Activated T-cell treated with anti-CD3 and anti-CD28 coated beads for 24 hours (primary cell): ENCODE data around the gene GCNT1.
A peak's percentile ranks its signal among the peaks of the same experiment; 100 is the strongest.
"Not testable (repeated sequence)": the region's sequence is repeated elsewhere in the genome, so short reads cannot be mapped to it uniquely, and the experiment has no call there.

ENCODE experiments used
- DNase-seq: peaks from one replicate; pipeline ENCODE4 v3.0.0-alpha.2; 2020; ENCODE audit warnings: low read depth

GCNT1 gene

DNA sequence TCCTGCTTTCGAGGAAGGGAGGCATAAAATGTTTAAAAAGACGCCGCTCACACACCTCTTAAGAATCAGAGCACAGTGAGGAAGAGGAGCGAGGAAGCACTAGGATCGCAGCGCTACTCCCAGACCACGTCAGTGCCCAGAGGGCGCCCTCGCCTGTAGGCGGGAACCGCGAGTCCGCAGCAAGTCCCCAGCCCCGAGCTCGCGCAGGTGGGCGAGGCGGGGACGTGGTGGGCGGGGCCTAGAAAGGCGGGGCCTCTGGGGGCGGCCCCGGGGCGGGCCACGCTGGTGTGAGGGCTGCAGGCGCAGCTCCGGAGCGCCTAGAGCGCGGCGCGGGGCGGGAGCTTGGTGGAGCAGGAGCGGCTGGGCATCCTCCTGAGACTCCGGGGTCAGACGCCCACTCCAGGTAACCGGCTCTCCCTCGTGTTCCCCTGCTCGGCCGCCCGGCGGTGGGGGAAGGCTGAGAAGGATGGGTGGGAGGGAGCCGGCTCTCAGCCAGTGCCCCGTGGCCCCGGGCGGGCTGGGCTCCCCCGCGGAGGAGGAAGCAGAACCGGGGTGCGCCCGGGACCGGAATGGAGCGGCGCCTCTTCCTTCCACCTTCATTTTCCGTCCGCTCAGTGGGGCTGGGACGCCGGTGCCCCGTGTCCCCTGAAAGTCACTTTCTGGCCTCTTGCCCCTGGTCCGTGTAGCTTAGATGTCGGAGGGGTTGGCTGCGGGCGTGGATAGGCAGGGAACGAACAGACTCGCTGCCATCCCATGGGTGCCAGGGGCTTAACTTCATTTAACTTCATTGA, at the start of gene GCNT1:
Gene GCNT1, plus strand, starts transcription at position 280 of the 791 bp plus-strand sequence. CDS start 43,200 bp downstream, outside the sequence.
- DNase-seq: peak; percentile 88

DNA sequence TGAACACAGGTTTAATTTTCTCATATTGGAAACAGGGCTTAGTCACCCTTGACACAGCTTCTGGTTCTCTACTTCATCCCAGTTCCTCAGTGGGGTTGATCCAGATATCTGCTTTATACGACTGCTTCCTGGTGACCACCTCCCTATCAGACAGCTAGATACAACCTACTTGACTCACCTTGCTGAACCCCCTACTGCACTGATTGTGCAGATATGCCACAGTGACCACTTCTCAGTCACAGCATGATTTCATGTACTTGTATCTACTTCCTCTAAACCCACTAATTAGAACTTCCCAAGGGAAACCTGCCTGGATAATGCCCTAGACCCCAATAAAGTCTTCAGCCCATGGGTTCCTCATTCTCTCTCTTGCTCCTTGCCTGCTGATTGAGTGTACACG, 46.3 kb upstream of the GCNT1 start:
- no peak for DNase-seq

DNA sequence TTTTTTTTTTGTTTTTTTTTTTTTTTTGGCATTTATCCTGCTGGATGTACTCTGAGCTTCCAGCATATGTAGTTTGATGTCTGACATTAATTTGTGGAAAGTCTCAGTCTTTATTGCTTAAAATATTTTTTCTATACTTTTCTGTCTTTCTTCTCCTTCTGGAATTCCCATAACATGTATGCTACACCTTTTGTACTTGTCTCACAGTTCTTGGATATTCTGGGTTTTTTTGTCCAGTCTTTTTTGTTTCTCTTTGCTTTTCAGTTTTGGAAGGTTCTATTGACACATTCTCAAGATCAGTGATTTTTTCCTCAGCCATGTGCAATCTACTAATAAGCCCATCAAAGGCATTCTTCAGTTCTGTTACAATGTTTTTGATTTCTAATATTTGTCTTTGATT, 45.3 kb upstream of the GCNT1 start:
- DNase-seq: no peak

DNA sequence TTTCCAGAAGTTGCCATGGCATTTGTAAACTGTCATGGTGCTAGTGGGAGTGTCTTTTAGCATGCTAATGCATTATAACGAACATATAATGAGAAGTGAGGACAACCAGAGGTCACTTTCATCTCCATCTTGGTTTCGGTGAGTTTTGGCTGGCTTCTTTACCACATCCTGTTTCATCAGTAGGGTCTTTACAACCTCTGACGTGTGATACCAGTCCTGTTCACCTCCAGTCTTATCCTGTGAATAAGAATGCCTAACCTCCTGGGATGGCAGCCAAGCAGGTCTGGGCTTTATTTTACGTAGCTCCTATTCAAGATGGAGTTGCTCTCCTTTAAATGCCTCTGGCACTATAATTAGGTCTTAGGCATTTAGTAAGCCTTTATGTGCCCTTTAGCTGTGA, 44.3 kb upstream of the GCNT1 start:
- DNase-seq: no peak

DNA sequence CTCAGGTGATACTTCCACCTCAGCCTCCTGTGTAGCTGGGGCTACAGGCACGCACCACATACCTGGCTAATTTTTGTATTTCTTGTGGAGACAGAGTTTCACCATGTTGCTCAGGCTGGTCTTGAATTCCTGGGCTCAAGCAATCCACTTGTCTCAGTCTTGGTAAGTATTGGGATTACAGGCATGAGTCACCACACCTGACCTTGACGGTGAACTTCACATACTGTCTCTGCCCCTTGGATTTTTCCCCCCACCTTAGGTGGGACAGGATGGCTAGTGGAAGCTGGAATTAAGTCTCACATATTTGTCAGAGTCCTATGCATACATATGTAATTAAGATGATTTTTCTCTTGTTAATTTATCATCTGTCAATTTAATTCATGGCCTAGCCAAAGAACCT, 43.8 kb upstream of the GCNT1 start:
- DNase-seq: no peak

DNA sequence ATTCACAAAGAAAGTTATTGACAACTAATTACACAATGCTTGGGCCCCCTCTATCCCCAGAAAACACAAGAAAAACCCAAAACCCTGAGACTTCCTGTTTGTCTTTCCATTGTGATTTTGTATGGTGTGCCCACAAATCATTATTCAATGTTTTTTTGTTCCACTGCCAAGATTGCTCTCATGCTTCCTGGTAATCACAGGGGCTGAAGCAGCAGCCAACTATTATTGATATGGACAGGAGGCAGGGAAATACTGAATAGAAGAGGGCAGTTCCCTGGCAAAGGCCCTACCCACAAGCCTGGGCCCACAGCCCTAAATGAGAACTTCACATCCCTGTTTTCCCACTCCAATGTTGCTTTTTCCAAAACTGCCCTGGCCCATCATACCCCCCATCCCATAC, 43.3 kb upstream of the GCNT1 start:
- DNase-seq: no peak

DNA sequence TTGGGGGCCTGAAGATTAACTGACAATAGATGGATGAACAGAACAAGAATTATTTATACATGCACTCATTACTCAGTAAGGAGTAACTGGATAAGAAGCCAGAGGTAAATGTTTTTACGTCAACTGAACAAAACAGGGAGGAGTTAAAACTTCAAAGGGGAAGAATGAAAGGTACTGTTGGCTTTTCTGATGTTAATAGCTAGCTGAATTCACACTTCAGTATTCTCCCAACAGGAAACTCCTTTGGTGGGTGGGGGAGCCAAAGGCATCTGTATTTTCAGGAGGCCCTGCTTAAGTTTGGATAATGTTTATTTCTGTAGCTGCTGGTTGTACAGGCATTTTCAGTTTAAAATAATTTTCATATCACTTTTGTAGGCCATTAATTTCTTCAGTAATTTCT, 41.6 kb upstream of the GCNT1 start:
- DNase-seq: no peak

DNA sequence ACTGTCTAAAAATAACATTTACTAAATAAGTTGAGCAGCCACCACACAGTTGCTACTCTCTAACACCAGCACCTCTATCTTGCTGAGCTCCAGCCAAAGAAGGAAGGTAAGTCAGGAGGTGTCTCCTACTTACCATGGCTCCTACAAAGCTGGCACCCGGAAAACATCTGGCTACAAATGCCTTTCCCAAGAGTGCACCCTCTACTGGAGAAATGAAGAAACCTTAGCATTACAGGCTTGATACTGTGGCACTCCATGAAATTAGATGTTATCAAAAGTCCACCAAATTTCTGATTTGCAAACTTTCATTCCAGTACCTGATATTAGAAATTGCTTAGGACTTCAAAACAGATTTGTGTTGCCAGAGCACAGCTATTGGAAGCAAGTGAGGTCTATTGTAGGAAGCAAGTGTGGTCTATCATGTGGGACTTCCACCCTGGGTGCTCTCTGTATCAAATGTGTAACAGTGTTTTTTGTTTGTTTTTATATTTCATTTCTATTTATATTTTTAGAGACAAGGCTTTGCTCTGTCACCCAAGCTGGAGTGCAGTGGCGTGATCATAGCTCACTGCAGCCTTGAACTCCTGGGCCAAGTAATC, 39.1 kb upstream of the GCNT1 start:
- no peak for DNase-seq

DNA sequence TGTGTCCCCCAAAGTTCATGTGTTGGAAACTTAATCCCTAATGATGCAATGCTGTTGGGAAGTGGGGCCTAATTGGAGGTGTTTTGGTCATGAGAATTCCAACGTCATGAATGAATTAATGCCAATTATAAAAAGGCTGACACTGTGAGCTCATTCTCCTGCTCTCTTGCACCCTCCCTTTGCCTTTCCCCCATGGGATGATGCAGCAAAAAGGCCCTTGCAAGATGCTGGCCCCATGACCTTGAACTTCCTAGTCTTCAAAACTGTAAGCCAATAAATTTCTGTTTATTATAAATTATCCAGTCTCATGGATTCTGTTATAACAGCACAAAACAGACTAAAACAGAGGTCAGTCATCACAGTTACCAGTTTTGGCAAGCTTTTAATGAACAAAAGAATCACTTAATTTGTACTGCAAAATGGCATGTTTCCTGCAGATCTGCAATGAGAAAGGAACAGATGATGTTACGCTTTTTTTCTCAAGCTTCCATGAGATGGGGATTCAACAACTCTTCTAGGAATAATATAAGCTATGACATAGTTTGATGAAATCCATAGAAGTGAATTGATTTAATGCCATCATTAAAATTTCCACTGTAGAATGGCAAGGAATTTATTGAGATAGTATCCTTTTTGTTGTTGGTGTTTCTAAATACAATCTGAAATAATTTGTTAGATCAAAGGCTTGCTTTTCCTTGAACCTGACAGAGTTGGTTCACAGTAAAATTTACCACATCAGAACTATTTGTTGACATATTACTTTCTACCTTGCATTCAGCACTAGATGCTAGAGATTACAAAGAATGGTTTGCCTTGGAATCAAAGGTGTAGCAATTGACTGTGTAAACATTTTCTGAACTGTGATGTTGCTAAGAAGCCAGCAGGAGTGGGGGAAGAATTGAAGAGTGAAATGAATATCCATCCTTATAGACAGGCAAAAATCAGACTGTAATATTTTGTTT, 35.5 kb upstream of the GCNT1 start:
- DNase-seq: no peak

DNA sequence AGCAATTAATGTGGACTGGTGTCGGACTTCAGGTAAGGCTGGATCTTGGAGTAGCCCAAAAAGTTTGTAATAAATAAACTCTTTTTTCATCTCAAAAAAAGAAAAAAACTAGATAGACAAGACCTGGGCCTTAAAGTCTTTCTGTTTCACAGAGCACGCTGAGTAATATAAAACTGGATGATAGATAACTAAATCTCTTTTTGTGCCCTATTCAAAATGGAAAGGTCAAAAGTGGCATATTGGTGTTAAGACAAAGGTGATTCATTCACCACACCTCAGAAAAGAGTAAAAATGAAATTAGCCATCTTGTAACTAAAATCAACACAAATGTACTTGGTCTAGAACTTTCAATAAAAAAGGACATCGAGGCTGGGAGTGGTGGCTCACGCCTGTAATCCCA, 34.5 kb upstream of the GCNT1 start:
- DNase-seq: no peak

DNA sequence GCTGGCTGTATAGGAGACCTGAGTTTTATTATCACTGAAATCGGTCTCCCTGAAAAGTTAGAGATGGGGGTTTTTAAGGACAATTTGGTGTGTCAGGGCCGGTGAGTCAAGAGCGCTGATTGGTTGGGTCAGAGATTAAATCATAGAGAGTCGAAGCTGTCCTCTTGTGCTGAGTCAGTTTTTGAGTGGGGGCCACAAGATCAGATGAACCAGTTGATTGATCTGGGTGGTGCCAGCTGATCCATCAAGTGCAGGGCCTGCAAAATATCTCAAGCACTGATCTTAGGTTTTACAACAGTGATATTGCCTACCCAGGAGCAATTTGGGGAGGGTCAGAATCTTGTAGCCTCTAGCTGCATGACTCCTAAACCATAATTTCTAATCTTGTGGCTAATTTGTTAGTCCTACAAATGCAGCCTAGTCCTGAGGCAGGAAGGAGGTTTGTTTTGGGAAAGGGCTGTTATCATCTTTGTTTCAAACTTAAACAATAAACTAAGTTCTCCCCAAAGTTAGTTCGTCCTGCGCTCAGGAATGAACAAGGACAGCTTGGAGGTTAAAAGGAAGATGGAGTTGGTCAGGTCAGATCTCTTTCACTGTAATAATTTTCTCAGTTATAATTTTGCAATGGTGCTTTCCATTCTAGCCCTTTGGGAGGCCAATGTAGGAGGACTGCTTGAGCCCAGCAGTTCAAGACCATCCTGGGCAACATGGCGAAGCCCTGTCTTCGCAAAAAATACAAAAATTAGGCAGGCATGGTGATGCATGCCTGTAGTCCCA, 33.1 kb upstream of the GCNT1 start:
- no peak for DNase-seq

DNA sequence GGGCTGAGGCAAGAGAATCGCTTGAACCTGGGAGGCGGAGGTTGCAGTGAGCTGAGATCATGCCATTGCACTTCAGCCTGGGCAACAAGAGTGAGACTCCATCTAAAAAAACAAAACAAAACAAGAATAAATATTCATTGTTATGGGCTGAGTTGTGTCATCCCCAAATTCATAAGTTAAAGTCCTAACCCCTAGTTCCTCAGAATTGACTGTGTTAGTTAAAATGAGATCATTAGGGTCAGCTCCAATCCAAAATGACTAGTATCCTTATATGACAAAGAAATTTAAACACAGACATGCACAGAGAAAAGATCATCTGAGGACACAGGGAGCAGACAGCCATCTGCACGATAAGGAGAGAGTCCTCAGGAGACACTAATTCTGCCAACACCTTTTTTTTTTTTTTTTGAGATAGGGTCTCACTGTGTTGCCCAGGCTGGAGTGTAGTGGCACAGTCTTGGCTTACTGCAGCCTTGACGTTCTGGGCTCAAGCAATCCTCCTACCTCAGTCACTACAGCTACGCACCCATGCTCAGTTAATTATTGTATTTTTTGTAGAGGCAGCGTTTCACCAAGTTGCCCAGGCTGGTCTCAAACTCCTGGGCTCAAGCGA, 32.1 kb upstream of the GCNT1 start:
- no peak for DNase-seq

DNA sequence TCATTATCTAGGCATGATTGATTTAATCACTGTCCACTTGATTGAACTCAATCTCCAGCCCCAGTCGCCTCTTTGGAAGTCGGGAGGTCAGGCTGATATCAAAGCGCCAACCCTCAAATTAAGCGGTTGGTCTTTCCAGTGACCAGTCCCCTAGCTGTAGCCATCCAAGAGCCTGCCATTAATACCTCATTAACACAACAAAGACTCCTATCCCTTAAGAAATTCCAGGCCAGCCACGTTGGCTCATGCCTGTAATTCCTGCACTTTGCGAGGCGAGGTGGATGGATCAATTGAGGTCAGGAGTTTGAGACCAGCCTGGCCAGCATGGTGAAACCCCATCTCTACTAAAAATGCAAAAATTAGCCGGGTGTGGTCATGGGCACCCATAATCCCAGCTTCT, 27.4 kb upstream of the GCNT1 start:
- no peak for DNase-seq

DNA sequence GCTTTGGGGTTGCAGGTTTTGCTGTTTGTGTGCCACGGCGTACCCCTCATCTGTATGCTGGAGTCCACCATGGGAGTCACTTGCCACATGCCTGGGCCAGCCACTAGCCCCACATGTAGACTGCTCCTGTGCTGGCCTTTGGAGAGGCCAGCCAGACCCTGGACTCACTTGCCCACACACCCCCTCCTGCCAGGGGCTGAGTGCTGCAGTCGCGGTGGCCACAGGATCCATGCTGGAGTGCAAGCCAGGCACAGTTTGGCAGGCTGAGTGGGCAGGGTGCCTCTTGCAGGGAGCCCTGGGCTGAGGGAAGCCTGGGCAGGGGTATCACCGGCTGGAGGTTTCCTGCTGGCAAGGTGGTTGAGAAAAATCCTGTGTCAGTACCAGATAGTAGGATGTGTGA, 25.6 kb upstream of the GCNT1 start:
- DNase-seq: no peak

DNA sequence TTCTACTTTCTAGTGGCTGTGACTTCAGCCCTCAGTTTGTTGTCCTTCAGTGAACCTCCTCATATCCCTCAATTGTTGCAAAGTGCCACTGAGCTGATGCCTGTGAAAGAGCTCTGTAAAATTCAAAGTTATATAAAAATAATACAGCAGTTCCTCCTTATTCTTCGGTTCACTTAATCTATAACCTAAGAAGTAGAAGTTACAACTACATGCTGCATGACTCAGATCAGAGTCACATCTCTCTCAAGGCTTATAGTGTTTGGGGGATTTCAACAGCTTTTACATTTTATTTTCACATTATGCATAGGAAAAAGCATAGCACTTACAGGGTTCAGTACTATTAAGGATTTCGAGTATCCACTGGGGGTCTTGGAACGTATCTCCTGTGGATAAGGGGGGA, 25.1 kb upstream of the GCNT1 start:
- no peak for DNase-seq

DNA sequence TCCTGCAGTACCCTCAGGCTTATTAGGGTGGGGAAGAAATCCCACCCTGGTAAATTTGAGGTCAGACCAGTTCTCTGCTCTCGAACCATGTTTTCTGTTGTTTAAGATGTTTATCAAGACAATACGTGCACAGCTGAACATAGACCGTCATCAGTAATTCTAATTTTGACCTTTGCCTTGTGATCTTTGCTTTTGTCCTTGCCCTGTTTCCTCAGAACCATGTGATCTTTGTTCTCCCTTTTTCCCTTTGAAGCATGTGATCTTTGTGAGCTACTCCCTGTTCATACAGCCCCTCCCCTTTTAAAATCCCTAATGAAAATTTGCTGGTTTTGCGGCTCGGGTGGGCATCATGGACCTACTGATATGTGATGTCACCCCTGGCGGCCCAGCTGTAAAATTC, 24.1 kb upstream of the GCNT1 start:
- DNase-seq: not testable (repeated sequence)

DNA sequence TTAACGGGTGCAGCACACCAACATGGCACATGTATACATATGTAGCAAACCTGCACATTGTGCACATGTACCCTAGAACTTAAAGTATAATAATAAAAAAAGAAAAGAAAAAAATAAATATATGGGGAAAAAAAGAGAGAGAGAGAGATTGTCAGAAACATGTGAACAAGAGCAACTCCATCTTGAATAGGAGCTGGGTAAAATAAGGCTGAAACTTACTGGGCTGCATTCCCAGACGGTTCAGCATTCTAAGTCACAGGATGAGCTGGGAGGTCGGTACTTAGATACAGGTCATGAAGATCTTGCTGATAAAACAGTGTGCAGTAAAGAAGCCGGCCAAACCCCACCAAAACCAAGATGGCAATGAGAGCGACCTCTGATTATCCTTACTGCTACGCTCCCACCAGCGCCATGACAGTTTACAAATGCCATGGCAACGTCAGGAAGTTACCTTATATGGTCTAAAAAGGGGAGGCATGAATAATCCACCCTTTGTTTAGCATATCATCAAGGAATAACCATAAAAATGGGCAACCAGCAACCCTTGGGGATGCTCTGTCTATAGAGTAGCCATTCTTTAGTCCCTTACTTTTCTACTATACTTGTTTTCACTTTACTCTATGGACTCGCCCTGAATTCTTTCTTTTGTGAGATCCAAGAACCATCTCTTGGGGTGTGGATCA, 21.8 kb upstream of the GCNT1 start:
- not testable (repeated sequence) for DNase-seq

DNA sequence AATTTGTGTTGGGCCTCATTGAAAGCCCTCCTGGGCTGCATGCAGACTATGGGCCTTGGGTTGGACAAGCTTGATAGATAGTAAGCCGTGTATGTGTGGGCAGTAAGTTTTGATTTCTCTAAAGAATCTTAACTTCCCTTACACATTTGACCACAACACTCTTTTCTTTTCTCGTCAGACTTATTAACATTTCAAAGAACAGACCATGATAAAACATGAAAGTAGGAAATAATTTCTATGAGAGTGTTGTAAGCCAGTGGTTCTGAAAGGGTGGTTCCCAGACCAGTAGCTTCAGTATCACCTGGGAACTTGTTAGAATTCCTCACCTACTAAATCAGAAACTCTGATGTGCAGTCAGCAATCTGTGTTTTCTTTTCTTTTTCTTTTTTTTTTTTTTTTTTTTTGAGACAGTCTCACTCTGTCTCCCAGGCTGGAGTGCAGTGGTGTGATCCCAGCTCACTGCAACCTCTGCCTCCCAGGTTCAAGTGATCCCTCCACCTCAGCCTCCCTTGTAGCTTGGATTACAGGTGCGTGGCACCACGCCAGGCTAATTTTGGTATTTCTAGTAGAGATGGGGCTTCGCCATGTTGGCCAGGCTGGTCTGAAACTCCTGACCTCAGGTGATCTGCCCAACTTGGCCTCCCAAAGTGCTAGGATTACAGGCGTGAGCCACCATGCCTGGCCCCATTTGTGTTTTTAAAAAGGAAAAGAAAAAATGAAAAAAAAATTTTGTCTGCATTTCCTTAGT, 20.0 kb upstream of the GCNT1 start:
- no peak for DNase-seq

DNA sequence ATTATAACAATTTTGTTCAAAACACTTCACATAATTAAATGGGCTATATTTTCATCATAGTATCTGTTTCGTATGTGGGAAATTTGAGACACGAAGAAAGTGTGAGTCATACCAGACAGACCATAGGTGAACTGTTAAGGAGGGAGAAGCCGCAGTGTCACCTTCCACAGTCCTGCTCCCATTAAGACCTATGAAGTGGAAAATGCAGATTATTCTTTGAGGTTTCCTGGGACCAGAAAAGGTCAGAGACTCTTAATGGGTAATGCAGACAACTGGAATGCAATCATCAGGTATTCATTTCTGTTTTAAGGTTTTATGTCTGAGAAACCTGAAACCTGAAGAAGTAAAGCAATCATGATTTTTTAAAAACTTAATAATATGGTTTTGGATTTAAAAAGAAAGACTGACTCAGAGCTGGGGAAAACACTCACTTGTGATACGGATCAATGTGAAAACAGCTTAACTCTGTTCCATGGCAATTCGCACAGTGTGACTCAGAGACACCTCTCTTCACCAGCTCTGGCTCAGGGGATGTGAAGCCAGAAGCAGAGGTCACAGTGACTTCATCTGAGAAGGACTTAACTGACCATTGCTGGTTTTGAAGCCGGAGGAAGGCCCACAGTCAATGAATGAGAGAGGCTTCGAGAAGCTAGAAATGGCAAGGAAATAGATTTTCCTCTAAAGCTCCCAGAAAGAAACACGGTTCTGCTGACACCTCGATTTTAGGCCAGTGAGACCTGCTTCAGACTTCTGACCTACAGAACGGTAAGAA, 17.2 kb upstream of the GCNT1 start:
- DNase-seq: peak; percentile 37
